H9 (cell line): ENCODE data around the gene CYP39A1. TPM values are rescaled to one million over a fixed set of nuclear protein-coding genes. Genes with fewer than 3 reads are reported as not detected.

Experiments used
- DNase-seq: peaks from one replicate; pipeline ENCODE4 v3.0.0-alpha.2; 2017
- H2AFZ ChIP-seq: one replicate; pipeline ENCODE4 v1.6.1; 2013; ENCODE audit warnings: mild to moderate bottlenecking, low read length, control low read depth, moderate library complexity
- H2AK5ac ChIP-seq: 2 replicates; pipeline ENCODE4 v1.6.1; 2013; ENCODE audit warnings: low read length, control low read depth, mixed read lengths; ENCODE audit not compliant: insufficient read length
- H2BK120ac ChIP-seq: one replicate; pipeline ENCODE4 v1.6.1; 2013; ENCODE audit warnings: low read depth, mild to moderate bottlenecking, low read length, control low read depth, inconsistent platforms; ENCODE audit not compliant: poor library complexity, severe bottlenecking
- H2BK12ac ChIP-seq: 2 replicates; pipeline ENCODE4 v1.6.1; 2013; ENCODE audit warnings: low read length, control low read depth, mixed read lengths, low read depth; ENCODE audit not compliant: insufficient read length
- H2BK15ac ChIP-seq: 2 replicates; pipeline ENCODE4 v1.6.1; 2013; ENCODE audit warnings: low read depth, low read length, control low read depth
- H2BK20ac ChIP-seq: one replicate; pipeline ENCODE4 v1.6.1; 2013; ENCODE audit warnings: low read depth, mild to moderate bottlenecking, low read length, control low read depth, inconsistent platforms; ENCODE audit not compliant: poor library complexity, severe bottlenecking
- H2BK5ac ChIP-seq: 2 replicates; pipeline ENCODE4 v1.6.1; 2013; ENCODE audit warnings: low read length, control low read depth, mixed read lengths; ENCODE audit not compliant: insufficient read length
- H3K14ac ChIP-seq: 2 replicates; pipeline ENCODE4 v1.6.1; 2013; ENCODE audit warnings: low read length, control low read depth; ENCODE audit not compliant: insufficient read depth
- H3K18ac ChIP-seq: 2 replicates; pipeline ENCODE4 v1.6.1; 2013; ENCODE audit warnings: low read depth, mild to moderate bottlenecking, mixed read lengths, low read length, control low read depth; ENCODE audit not compliant: insufficient read length
- H3K23ac ChIP-seq: 2 replicates; pipeline ENCODE4 v1.6.1; 2013; ENCODE audit warnings: low read length, control low read depth, mixed read lengths, low read depth; ENCODE audit not compliant: insufficient read length
- H3K23me2 ChIP-seq: 2 replicates; pipeline ENCODE4 v1.6.1; 2013; ENCODE audit warnings: low read depth, mild to moderate bottlenecking, mixed read lengths, low read length, control low read depth; ENCODE audit not compliant: insufficient read length, poor library complexity, severe bottlenecking
- H3K27ac ChIP-seq: 2 replicates; pipeline ENCODE4 v1.5.1; 2013; ENCODE audit warnings: low read length, control low read depth, mixed read lengths, low read depth; ENCODE audit not compliant: insufficient read length
- H3K27me3 ChIP-seq: 2 replicates; pipeline ENCODE4 v1.6.1; 2013; ENCODE audit warnings: low read length, control low read depth, inconsistent platforms; ENCODE audit not compliant: insufficient read depth
- H3K4ac ChIP-seq: 2 replicates; pipeline ENCODE4 v1.6.1; 2013; ENCODE audit warnings: low read depth, mild to moderate bottlenecking, control low read depth, inconsistent platforms, low read length, moderate library complexity
- H3K4me1 ChIP-seq: 2 replicates; pipeline ENCODE4 v1.6.1; 2013; ENCODE audit warnings: low read length, control low read depth, inconsistent platforms; ENCODE audit not compliant: insufficient read depth
- H3K4me2 ChIP-seq: 2 replicates; pipeline ENCODE4 v1.6.1; 2013; ENCODE audit warnings: low read length, control low read depth, mixed read lengths; ENCODE audit not compliant: insufficient read length, insufficient read depth
- H3K56ac ChIP-seq: 2 replicates; pipeline ENCODE4 v1.6.1; 2013; ENCODE audit warnings: low read depth, mild to moderate bottlenecking, mixed read lengths, low read length, control low read depth; ENCODE audit not compliant: insufficient read length
- H3K79me1 ChIP-seq: 2 replicates; pipeline ENCODE4 v1.6.1; 2013; ENCODE audit warnings: low read depth, mild to moderate bottlenecking, moderate library complexity, low read length, control low read depth, inconsistent platforms; ENCODE audit not compliant: insufficient read depth, poor library complexity, severe bottlenecking
- H3K79me2 ChIP-seq: 2 replicates; pipeline ENCODE4 v1.6.1; 2013; ENCODE audit warnings: low read length, control low read depth, inconsistent platforms; ENCODE audit not compliant: insufficient read depth
- H3K9ac ChIP-seq: 2 replicates; pipeline ENCODE4 v1.6.1; 2013; ENCODE audit warnings: low read length, control low read depth, mixed read lengths; ENCODE audit not compliant: insufficient read length; ENCODE audit errors: extremely low read depth
- H3K9me3 ChIP-seq: one replicate; pipeline ENCODE4 v1.6.1; 2013; ENCODE audit warnings: low read depth, low read length, inconsistent platforms; ENCODE audit not compliant: control insufficient read depth
- H3T11ph ChIP-seq: one replicate; pipeline ENCODE4 v1.6.1; 2013; ENCODE audit warnings: mild to moderate bottlenecking, low read length, control low read depth, inconsistent platforms
- H4K20me1 ChIP-seq: one replicate; pipeline ENCODE4 v1.6.1; 2013; ENCODE audit not compliant: control insufficient read depth, insufficient read length, insufficient read depth
- H4K5ac ChIP-seq: 2 replicates; pipeline ENCODE4 v1.6.1; 2013; ENCODE audit warnings: low read depth, mild to moderate bottlenecking, mixed read lengths, low read length, control low read depth; ENCODE audit not compliant: insufficient read length
- H4K8ac ChIP-seq: replicated peaks from 2 replicates; pipeline ENCODE4 v1.6.1; 2013; ENCODE audit warnings: low read length, control low read depth, mixed read lengths, low read depth; ENCODE audit not compliant: insufficient read length
- H4K91ac ChIP-seq: 2 replicates; pipeline ENCODE4 v1.6.1; 2013; ENCODE audit warnings: low read depth, mild to moderate bottlenecking, moderate library complexity, mixed read lengths, low read length, control low read depth; ENCODE audit not compliant: insufficient read length
- H3K27ac Mint-ChIP-seq, 3 experiments: 2 replicates in 2 of 3; 3 replicates in 1 of 3; pipeline ENCODE4 v1.8.0; 2020 to 2021; ENCODE audit warnings: mixed read lengths in 3 of 3, mild to moderate bottlenecking in 1 of 3, moderate library complexity in 1 of 3
- H3K27me3 Mint-ChIP-seq: 2 replicates; pipeline ENCODE4 v1.8.0; 2021; ENCODE audit warnings: low read depth, mild to moderate bottlenecking, moderate library complexity, mixed read lengths
- H3K36me3 Mint-ChIP-seq, 3 experiments: 2 replicates in 2 of 3; 3 replicates in 1 of 3; pipeline ENCODE4 v1.8.0; 2020 to 2021; ENCODE audit warnings: low read depth in 3 of 3, mixed read lengths in 3 of 3; ENCODE audit not compliant: insufficient read depth in 1 of 3
- H3K4me1 Mint-ChIP-seq, 2 experiments: 2 replicates each; pipeline ENCODE4 v1.8.0; 2020; ENCODE audit warnings: mixed read lengths in 2 of 2
- H3K4me3 Mint-ChIP-seq, 2 experiments: 2 replicates in 1 of 2; 3 replicates in 1 of 2; pipeline ENCODE4 v1.8.0; 2020 to 2021; ENCODE audit warnings: mild to moderate bottlenecking in 2 of 2, mixed read lengths in 2 of 2, moderate library complexity in 1 of 2
- H3K9me3 Mint-ChIP-seq, 2 experiments: 2 replicates in 1 of 2; 3 replicates in 1 of 2; pipeline ENCODE4 v1.8.0; 2020; ENCODE audit warnings: mild to moderate bottlenecking in 2 of 2, mixed read lengths in 2 of 2, moderate library complexity in 1 of 2
- CTCF ChIP-seq: fragments of 200-600 bp; sonication (generic); conservative IDR thresholded peaks from 3 replicates; pipeline ENCODE4 v1.8.0; 2021; ENCODE audit warnings: antibody characterized with exemption, mild to moderate bottlenecking
- WGBS: extraction: QIAGEN DNeasy Blood & Tissue Kit; methylation state at CpG from one replicate; pipeline ENCODE4 v1.1.7; 2013; ENCODE audit warnings: missing lambda C conversion rate, low lambda C conversion rate, mixed read lengths; ENCODE audit not compliant: insufficient read length; ENCODE audit errors: extremely low coverage; 5-methylcytosine and 5-hydroxymethylcytosine counted together
- total RNA-seq: library from RNA; stranded (reverse); gene quantifications from 2 replicates; pipeline ENCODE4 v1.2.1, GENCODE V29; 2021

Gene CYP39A1
- total RNA-seq, 1 experiment from 2014 or later = 0.50 TPM

- Histone ChIP-seq H3K23me2 (no peaks in the 10 kb centered on the region), H4K5ac (no peak overlapping the region), H2BK5ac (no peak overlapping the region), H3K79me2 (no peaks in the 10 kb centered on the region), H4K8ac (no peak overlapping the region), H4K20me1 (no peaks in the 10 kb centered on the region), H2BK15ac (no peak overlapping the region), H2AFZ (no peak overlapping the region), H3K18ac (no peak overlapping the region), H2BK120ac (no peak overlapping the region), H3K27ac (no peak overlapping the region), H3T11ph (no peak overlapping the region), H3K4me1 (no peaks in the 10 kb centered on the region), H3K4ac (no peak overlapping the region), H3K27me3 (no peaks in the 10 kb centered on the region), H3K14ac (no peak overlapping the region), H3K9me3 (no peaks in the 10 kb centered on the region), H3K9ac (no peak overlapping the region), H3K4me2 (no peak overlapping the region), H2BK12ac (no peak overlapping the region), H4K91ac (no peak overlapping the region), H3K23ac (no peak overlapping the region), H2AK5ac (no peak overlapping the region), H2BK20ac (no peak overlapping the region), H3K79me1 (no peaks in the 10 kb centered on the region), H3K56ac (no peak overlapping the region)
- WGBS = no CpG with 5 or more reads among the region's 4 CpGs
- Mint-ChIP-seq H3K27me3 (no peaks in the 10 kb centered on the region), H3K4me3 (no peak overlapping the region), H3K4me1 (peaks cover 5 to 10% of the 10 kb centered on the region in 2 experiments), H3K36me3 (no peaks in the 10 kb centered on the region), H3K27ac (no peak overlapping the region), H3K9me3 (no peaks in the 10 kb centered on the region)
- DNase-seq = no peak
- no peak for TF ChIP-seq CTCF
Measured at GRCh38 chr6:46556053-46556452, 96.6 kb downstream of the CYP39A1 start.
